DOHH2 (cell line): ENCODE measurements around the gene MAP1B.

Experiments
- H3F3A ChIP-seq: fragments of 200-600 bp; sonication (generic), shearing (Covaris generic); 2 replicates; pipeline ENCODE4 v1.6.0; 2016; ENCODE audit warnings: antibody characterized with exemption, mild to moderate bottlenecking; ENCODE audit not compliant: control insufficient read depth, insufficient read depth
- H3K27ac ChIP-seq: fragments of 200-600 bp; sonication (generic); 2 replicates; pipeline ENCODE4 v1.5.1; 2014; ENCODE audit warnings: low read depth, mild to moderate bottlenecking, low read length, moderate library complexity
- H3K27me3 ChIP-seq: fragments of 200-600 bp; sonication (generic); 2 replicates; pipeline ENCODE4 v1.6.1; 2014; ENCODE audit warnings: mild to moderate bottlenecking, low read length, mixed read lengths; ENCODE audit not compliant: control insufficient read depth
- H3K36me3 ChIP-seq: fragments of 200-600 bp; sonication (generic); 2 replicates; pipeline ENCODE4 v1.6.1; 2014; ENCODE audit warnings: mild to moderate bottlenecking, low read length, moderate library complexity, mixed read lengths; ENCODE audit not compliant: control insufficient read depth
- H3K4me1 ChIP-seq: fragments of 200-600 bp; sonication (generic); 2 replicates; pipeline ENCODE4 v1.6.1; 2014; ENCODE audit warnings: mild to moderate bottlenecking, low read length, mixed read lengths; ENCODE audit not compliant: control insufficient read depth
- H3K4me2 ChIP-seq: fragments of 200-600 bp; sonication (generic); 2 replicates; pipeline ENCODE4 v1.6.0; 2014; ENCODE audit warnings: mild to moderate bottlenecking, low read length, moderate library complexity
- H3K4me3 ChIP-seq: fragments of 200-600 bp; sonication (generic); 2 replicates; pipeline ENCODE4 v1.5.1; 2014; ENCODE audit warnings: mild to moderate bottlenecking, low read length, mixed read lengths
- H3K79me2 ChIP-seq: fragments of 200-600 bp; sonication (generic); 2 replicates; pipeline ENCODE4 v1.6.1; 2014; ENCODE audit warnings: mild to moderate bottlenecking, low read length, mixed read lengths; ENCODE audit not compliant: control insufficient read depth
- H3K9me2 ChIP-seq: fragments of 200-600 bp; sonication (generic); replicated peaks from 2 replicates; pipeline ENCODE4 v1.6.1; 2014; ENCODE audit warnings: mild to moderate bottlenecking, low read length, mixed read lengths; ENCODE audit not compliant: control insufficient read depth
- H3K9me3 ChIP-seq: fragments of 200-600 bp; sonication (generic); 2 replicates; pipeline ENCODE4 v1.6.1; 2014; ENCODE audit warnings: antibody characterized with exemption, low read length, mixed read lengths; ENCODE audit not compliant: control insufficient read depth, insufficient read depth
- H4K20me1 ChIP-seq: fragments of 200-600 bp; sonication (generic); 2 replicates; pipeline ENCODE4 v1.6.0; 2014; ENCODE audit warnings: low read depth, mild to moderate bottlenecking, antibody characterized with exemption, low read length, moderate library complexity; ENCODE audit not compliant: control insufficient read depth, insufficient read depth
- CTCF ChIP-seq: fragments of 200-600 bp; sonication (generic); IDR thresholded peaks from one replicate; pipeline ENCODE4 v1.5.1; 2014; ENCODE audit warnings: antibody characterized with exemption, mild to moderate bottlenecking, low read depth, low read length; ENCODE audit not compliant: poor library complexity, severe bottlenecking
- EZH2phosphoT487 ChIP-seq: fragments of 200-600 bp; sonication (generic); IDR thresholded peaks from 2 replicates; pipeline ENCODE4 v1.6.1; 2017; ENCODE audit warnings: borderline replicate concordance, mild to moderate bottlenecking, antibody characterized with exemption, low read length, moderate library complexity, mixed read lengths

Gene MAP1B

GRCh38 chr5:72108202-72109061 lies 1.2 kb downstream of the MAP1B start:
- TF ChIP-seq CTCF (no peak), EZH2phosphoT487 (no peak)
- H3K27me3 ChIP-seq: peaks cover 9% of the 10 kb centered on the region
- no peaks in the 10 kb centered on the region for H3K4me1 ChIP-seq
- no peaks in the 10 kb centered on the region for H3K79me2 ChIP-seq
- H3K4me2 ChIP-seq: peak overlapping the region; percentile 35
- no peaks in the 10 kb centered on the region for H3K36me3 ChIP-seq
- no peaks in the 10 kb centered on the region for H3F3A ChIP-seq
- no peaks in the 10 kb centered on the region for H3K9me2 ChIP-seq
- H4K20me1 ChIP-seq: no peaks in the 10 kb centered on the region
- peak overlapping the region; percentile 48 for H3K4me3 ChIP-seq
- no peaks in the 10 kb centered on the region for H3K9me3 ChIP-seq
- H3K27ac ChIP-seq: no peak overlapping the region

GRCh38 chr5:72109062-72109411 lies 1.8 kb downstream of the MAP1B start:
- no peaks in the 10 kb centered on the region for H3K9me3 ChIP-seq
- no peaks in the 10 kb centered on the region for H3K4me1 ChIP-seq
- no peaks in the 10 kb centered on the region for H4K20me1 ChIP-seq
- H3K79me2 ChIP-seq: no peaks in the 10 kb centered on the region
- H3K9me2 ChIP-seq: no peaks in the 10 kb centered on the region
- no peak overlapping the region for H3K27ac ChIP-seq
- H3F3A ChIP-seq: no peaks in the 10 kb centered on the region
- H3K4me2 ChIP-seq: peak overlapping the region; percentile 35
- peaks cover 12% of the 10 kb centered on the region for H3K27me3 ChIP-seq
- TF ChIP-seq CTCF (no peak), EZH2phosphoT487 (no peak)
- H3K4me3 ChIP-seq: peak overlapping the region; percentile 48
- no peaks in the 10 kb centered on the region for H3K36me3 ChIP-seq

- Histone ChIP-seq H4K20me1 (no peaks in the 10 kb centered on the region), H3K4me3 (no peak overlapping the region), H3K27me3 (peaks cover 15% of the 10 kb centered on the region), H3K9me2 (no peaks in the 10 kb centered on the region), H3K4me2 (no peak overlapping the region), H3K9me3 (no peaks in the 10 kb centered on the region), H3K79me2 (no peaks in the 10 kb centered on the region), H3K36me3 (no peaks in the 10 kb centered on the region), H3K4me1 (no peaks in the 10 kb centered on the region), H3K27ac (no peak overlapping the region), H3F3A (no peaks in the 10 kb centered on the region)
- no peak for TF ChIP-seq CTCF
- no peak for TF ChIP-seq EZH2phosphoT487
These were observed 2.4 kb downstream of the MAP1B start for GRCh38 chr5:72109625-72110024.
